EH (cell line): Measurements from ENCODE around the gene ANO2.

Experiments
- DNase-seq: peaks from one replicate; pipeline ENCODE4 v3.0.0-alpha.2; 2015; ENCODE audit warnings: low read depth

Gene ANO2

GRCh38 chr12:5777451-5777850 lies 167.6 kb downstream of the ANO2 start:
- DNase-seq = no peak

GRCh38 chr12:5776091-5776490 lies 169.0 kb downstream of the ANO2 start:
- no peak for DNase-seq

DNA sequence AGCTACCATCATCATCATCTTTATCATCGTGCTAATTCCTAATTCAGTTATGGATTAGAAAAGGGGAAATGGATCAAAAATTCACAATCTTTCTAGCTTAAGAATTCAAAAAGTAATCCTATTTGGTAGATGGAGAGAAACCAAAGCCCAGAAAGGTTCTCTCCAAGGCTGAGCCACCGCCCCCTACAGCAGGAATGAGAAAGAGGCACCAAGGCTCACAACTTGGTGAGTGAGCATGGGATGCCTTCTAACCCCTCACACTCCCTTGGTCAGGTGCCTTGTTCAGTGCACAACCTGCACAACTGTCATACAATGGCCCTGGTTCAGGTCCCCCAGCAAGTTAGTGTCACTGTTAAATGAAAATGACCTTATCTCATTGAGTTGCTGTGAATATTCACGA lies 171.5 kb downstream of the ANO2 start:
- no peak for DNase-seq

- no peak for DNase-seq
These were observed 173.3 kb downstream of the ANO2 start for GRCh38 chr12:5771756-5772155.

GRCh38 chr12:5770727-5771126 lies 174.3 kb downstream of the ANO2 start:
- no peak for DNase-seq

GRCh38 chr12:5768581-5769196 lies 176.4 kb downstream of the ANO2 start:
- no peak for DNase-seq

DNA sequence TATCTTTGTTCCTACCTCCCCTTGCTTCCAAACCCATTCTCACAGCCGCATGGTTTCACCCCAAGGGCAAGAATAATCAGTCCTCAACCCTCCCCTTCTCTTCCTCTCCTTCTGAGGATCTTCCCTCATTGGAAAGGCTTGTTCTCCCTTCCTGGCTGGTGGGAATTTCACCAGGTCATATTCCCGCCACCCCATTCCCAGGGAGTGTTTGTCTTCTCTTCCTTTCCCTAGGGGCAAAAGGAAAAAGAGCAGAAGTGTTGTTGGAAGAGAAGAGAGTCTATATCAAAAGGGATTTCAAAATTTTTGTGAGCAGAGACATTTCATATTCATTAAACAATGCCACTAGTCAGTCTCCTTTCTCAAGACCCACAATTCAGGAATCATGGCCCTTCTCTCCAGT lies 176.9 kb downstream of the ANO2 start:
- DNase-seq = no peak

DNA sequence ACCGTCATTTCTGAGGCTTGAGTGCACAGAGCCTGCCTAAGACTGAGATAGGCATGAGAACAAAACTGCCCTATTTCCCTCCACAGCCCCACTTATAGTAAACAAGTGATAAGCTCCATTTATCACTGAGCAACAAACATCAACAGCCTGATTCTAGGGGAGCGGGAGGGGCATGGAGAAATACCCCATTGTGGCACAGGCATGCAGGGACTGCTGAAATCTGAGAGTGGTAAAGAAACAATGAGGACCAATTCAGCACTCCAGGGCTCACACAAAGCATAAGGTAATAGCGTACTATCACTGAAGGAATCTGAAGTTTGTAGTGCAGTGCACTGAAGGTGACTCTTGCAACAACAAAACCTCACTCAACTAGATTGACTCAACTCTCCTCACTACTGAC lies 186.7 kb downstream of the ANO2 start:
- DNase-seq = no peak

DNA sequence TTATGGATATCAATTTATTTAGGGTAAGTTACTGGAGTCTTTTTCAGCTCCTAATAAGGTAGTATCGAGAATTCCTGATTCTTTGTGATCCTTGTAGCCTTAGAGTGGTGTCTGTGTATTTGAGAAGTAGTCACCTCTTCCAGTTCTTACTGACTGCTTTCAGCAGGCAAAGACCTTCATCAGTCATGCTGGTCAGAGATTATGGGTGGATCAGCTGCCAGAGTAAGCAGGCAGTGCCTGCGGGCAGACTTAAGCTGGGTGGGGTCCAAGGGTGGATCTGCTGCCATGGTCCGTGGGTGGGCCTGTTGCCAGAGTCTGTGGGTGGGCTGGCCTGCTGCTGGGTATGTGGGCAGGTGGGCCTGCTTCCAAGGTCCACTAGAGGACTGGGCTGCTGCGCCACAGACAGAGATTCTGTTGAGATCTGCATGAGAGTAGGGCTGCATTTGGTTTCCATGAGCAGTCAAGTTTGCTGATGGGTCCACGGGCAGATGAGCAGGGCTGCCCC lies 188.7 kb downstream of the ANO2 start:
- DNase-seq = no peak

DNA sequence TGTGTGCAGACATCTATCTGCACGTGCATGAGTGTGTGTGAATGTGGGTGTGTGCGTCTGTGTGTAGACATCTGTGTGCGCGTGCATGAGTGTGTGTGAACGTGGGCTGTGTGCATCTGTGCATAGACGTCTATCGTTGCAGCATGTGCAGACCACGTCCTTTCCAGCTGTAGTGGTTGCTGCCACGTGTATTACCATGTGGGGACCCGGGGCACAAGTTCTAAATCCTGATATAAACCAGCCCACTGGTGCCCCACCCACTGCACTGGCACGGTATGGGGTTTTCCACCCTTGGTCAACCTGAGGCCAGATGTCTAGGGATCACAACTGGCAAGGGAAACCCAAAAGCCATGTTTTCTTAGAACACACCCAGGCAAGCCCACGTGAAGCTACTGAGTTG lies 197.0 kb downstream of the ANO2 start:
- DNase-seq = no peak

- DNase-seq = no peak
These were observed 198.1 kb downstream of the ANO2 start for GRCh38 chr12:5746917-5747316.

DNA sequence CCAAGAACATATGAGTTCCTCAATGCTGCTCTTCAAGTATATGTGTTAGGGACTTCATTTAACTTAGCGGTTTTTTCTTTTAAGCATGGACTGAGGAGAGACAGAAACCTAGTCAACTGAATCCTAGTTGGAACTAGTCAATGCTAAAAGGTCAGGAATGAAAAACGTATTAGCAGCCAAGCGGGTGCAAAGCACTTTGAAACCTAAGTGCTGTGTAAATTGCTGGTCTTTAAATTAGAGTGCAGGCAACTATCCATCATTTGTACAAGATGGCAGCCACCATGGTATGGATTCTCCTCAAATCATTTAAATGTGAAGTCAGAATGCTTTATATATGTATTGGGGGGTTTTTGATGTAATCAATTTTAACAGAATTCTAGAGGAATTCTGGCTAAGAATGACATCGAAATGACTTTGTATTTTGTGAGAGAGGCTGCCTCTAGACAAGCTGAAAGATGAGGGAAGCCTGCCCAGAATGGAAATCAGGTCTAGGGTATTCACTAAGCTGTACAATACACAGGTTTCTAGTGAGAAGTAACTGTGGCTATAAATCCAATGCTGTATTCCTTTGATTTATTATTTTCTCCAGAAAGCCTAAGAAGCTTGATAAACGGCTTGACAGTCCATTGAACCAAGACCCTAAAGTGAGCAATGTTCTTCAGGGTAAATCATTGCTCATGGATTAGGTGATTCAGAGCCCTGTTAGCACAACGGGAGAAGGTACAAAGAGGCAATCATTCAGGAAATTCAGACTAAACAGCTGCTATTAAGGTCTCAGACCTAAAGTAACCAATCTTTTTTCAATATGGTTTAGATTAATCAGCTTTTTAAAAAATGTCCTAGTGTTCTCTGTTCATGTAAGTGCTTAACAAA lies 198.8 kb downstream of the ANO2 start:
- DNase-seq = no peak

DNA sequence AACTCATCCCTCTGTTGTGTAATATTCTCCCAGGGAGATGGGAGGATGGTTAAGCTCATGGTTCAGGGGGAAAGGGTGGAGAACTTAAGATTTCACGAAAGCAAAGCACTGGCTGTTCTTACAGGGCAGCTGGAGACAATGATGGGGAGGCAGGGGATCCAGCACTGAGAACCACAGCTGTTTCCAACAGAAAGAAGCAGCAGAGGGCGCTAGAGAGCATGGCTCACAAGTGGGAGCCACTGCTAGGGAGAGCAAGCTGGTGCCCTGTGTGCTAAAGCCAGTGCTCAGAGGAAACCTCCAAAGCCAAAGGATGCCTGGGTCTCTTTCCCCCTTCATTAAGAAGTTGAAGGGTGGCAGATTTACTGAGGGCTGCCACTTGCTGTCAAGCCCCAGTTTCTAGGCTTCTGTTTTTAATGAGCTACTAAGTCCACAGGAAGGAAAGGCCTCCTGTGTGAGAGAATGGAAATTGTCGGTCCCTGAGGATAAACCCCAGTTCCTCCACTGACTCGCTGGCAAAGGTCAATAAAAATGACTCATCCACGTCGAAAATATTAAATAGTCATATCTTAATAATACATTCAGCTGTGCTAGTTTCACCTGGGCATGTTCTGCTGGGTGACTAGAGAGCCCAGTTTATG lies 199.7 kb downstream of the ANO2 start:
- peak; percentile 71 for DNase-seq

DNA sequence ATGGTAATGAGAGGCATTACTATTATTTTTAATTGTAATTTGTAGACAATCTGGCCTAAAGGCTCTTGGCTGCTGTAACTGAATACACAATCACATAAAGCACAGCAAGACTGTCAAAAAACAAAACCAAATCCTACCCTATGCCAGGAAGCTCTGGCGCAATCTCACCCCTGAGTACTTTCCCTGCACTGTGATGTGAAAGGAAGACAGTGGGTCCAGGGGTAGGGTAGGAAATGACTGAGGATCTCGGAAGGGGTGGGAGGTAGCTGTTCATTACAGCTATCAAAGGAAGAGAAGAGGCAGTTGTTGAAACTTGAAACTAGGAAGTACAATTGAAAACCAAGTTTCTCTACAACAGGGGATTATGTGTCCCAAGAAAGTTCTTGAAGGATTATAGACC lies 202.8 kb downstream of the ANO2 start:
- DNase-seq = no peak

DNA sequence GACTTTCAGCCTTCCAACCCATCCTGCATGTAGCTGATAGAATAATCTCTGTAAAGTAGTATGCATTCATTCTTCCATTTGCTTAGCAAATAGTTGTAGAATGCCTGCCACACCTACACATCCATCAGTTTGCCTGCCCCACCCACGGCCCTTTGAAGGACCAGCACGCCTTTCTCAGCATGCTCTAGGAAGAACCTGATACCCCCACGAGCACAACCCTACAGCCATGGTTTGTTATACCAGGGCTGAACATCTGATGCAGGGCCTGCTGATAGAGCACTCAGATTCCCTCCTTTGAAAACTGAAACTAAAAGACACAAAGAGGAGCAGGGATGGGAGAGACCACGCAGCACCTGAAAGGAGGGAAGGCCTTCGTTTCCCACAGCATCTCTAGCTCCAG lies 205.1 kb downstream of the ANO2 start:
- no peak for DNase-seq

DNA sequence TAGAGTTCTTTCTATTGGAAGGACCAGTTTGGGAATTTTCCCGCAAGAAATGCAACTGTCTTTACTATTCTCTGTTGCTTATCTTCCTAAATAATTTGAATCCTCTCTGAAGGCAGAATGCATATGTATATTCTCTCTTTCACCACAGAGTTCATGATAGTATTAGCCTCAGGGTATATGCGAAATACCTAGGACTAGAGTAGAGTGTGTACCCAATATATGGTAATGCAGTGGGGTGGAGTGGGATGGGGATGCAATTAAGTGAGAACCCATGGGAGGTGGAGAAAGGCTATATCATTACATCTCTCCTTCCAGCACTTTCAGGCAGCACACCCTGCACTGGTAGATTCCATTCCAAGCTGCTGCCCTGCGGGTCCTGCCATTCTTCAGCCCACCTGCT lies 207.3 kb downstream of the ANO2 start:
- DNase-seq = no peak

DNA sequence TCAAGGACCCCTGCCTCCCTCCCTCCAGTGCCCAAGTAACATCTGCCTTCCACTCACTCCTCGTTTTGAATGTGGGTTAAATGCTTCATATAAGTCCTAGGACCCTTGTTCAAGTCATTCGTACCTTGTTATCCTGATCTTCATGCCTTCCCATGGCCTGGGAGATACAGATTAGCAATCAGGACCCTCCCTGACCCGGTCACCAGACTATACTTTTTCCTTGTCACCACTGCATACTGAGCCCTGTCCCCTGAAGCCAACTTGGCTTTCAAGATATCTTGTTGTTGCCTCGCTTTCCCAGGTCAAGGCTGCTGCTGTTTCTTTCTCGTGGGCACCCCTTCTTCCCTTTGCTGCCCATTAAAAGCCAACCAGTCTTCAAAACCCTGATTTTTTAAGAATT lies 208.5 kb downstream of the ANO2 start:
- no peak for DNase-seq

DNA sequence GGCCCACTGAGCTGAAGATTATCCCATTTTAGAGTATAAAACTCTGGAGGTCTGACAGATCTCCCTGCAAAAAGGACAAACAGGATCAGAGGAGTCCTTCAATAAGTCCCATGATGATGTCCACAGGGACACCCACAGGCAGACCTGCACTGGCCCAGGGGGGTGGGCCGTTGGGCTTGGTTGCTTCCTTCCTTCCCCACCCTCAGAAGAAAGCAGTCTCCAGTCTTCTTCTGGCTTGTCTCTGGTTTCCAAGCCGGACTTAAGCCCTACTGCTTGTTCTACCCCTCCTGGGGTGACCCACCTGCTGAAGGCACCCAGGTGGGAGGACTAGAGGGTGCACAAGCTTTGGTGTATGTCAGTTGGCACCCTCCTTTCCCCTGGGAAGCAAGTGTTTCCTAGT lies 209.0 kb downstream of the ANO2 start:
- no peak for DNase-seq

- no peak for DNase-seq
These were observed 211.1 kb downstream of the ANO2 start for GRCh38 chr12:5733916-5734315.

DNA sequence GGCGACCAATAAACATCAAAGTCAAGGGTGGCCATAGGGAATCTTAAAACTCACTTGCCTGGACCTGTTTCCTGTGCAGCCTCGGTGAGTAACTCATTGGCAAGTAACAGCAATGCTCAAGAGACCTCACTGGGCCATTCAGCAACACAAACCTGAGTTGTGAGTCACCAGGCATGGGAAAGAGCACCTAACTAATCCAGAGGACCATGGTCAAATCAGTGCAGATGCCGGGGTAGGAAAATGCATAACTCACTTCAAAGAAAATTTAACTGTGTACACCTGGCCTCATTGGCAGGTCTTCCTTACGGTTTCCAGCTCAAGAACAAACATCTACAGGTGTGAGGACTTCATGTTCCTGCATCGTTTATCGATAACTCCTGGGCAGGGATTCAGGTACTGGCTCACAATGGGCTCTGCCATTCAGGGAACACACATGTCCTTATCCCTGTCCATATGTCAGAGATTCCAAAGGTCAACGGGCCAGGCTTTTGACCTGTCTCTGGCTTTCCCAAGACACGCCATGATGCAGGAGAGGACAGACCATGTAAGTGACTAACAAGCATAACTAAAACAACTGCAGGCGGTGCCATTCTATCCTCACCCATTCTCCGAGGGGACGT lies 211.8 kb downstream of the ANO2 start:
- no peak for DNase-seq

DNA sequence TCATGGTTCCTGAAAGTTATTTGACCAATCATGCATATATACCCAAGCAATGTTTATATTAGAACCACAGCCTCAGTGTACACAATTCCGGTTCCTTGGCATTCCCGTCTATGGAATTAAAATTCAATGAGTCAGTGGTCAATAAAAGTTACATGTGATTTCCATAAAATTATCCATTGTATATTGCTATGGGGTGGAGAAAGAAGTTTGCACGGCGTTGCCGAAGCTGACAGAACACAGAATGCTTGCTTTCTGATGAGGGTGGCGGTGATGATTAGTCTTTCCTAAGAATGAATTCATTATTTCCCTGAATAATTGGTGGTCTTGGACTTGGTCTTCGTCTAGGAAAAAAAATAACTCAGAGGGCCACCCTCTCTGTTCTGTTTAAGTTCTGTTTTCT lies 214.1 kb downstream of the ANO2 start:
- DNase-seq = no peak

DNA sequence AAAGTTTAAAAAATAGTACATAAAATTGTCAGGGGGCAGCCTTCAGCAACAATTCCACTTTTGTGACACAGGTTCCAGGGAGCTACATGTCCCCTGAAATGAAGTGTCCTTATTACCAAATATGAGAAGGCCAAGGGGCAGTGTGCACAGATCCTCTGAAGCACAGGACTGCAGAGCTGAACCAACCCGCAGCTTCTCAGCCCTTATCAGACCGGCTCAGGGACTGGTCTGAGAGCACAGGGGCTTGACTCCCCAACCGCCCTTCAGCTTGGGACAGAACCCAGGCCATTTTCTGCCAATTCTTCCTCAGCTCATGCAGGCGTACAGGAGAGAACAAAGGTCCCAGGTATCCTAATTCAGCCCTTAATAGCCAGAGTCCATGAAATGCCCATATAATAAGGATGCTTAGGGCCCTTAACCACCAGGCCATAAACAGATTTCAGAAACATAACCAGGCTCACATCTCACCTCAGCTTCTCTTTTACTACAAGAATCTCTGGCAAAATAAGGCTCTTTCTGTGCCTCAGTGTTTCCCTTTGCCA lies 221.3 kb downstream of the ANO2 start:
- no peak for DNase-seq
